Measurements from ENCODE around the gene TAT. TPM values are rescaled to one million over a fixed set of nuclear protein-coding genes. Genes with fewer than 3 reads are reported as not detected.
"Not testable (repeated sequence)": the region's sequence is repeated elsewhere in the genome, so short reads cannot be mapped to it uniquely, and the experiment has no call there.

Gene TAT
- total and polyA plus RNA-seq, 4 donors = 10.6 to 540 (median 433) TPM

DNA sequence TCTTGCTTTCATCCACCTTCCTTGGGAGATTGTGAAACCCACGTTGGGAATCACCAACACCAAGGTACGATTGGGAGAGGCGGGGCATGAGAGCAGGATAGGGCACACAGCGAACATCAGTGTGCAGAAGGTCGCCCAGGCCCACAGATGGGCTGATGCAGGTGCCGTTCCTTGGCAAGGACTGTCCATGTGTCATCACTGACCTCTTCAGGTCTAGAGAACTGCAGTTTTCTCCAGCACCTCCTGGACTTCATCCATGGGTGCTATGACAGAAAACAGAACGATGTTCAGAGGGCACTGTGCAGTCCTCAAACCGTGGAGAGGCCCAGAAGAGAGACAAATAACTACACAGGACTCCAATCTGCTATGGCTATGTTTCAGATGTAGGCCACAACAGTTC, 23.9 kb upstream of the TAT start (continued):
- TF ChIP-seq, protein P1, sequence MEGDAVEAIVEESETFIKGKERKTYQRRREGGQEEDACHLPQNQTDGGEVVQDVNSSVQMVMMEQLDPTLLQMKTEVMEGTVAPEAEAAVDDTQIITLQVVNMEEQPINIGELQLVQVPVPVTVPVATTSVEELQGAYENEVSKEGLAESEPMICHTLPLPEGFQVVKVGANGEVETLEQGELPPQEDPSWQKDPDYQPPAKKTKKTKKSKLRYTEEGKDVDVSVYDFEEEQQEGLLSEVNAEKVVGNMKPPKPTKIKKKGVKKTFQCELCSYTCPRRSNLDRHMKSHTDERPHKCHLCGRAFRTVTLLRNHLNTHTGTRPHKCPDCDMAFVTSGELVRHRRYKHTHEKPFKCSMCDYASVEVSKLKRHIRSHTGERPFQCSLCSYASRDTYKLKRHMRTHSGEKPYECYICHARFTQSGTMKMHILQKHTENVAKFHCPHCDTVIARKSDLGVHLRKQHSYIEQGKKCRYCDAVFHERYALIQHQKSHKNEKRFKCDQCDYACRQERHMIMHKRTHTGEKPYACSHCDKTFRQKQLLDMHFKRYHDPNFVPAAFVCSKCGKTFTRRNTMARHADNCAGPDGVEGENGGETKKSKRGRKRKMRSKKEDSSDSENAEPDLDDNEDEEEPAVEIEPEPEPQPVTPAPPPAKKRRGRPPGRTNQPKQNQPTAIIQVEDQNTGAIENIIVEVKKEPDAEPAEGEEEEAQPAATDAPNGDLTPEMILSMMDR (IDR thresholded peaks at IDR 0.05; ENCODE audit: low read depth, low read length, missing input control) = peak; percentile 9
- peak; percentile 92 to 93 for TF ChIP-seq RXRA (IDR thresholded peaks at IDR 0.05)
- peak in 1 of 2 donors; percentile 11 for TF ChIP-seq GABPA (IDR thresholded peaks at IDR 0.05 in 1 of 2, conservative IDR thresholded peaks at IDR 0.05 in 1 of 2)
- TF ChIP-seq, protein P2, sequence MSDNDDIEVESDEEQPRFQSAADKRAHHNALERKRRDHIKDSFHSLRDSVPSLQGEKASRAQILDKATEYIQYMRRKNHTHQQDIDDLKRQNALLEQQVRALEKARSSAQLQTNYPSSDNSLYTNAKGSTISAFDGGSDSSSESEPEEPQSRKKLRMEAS (IDR thresholded peaks at IDR 0.05) = peak; percentile 57
- TF ChIP-seq JUND (IDR thresholded peaks at IDR 0.05) = peak; percentile 47 to 77

DNA sequence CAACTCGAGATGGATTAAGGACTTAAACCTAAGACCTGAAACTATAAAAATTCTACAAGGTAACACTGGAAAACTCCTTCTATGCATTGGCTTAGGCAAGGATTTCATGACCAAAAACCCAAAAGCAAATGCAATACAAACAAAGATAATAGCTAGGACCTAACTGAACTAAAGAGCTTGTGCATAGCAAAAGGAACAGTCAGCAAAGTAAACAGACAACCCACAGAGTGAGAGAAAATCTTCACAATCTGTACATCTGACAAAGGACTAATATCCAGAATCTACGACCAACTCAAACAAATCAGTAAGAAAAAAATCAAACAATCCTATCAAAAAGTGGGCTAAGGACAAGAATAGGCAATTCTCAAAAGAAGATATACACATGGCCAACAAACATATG, 21.5 kb upstream of the TAT start:
- not testable (repeated sequence) for H3K27ac ChIP-seq (ENCODE audit: low read depth in 1 of 2, low read length in 2 of 2); H3K9ac ChIP-seq (ENCODE audit: low read depth in 1 of 2, low read length in 2 of 2); H3K4me3 ChIP-seq (ENCODE audit: low read depth in 1 of 3, low read length in 3 of 3); H3K27me3 ChIP-seq (ENCODE audit: control insufficient read depth in 4 of 4, insufficient read depth in 4 of 4, low read length in 3 of 4); H3K36me3 ChIP-seq (ENCODE audit: control insufficient read depth in 4 of 4, insufficient read depth in 3 of 4, low read depth in 1 of 4, low read length in 3 of 4); H3K9me3 ChIP-seq (ENCODE audit: control insufficient read depth in 4 of 4, low read length in 3 of 4); DNase-seq (ENCODE audit: low spot score)
- TF ChIP-seq FOXA2 (IDR thresholded peaks at IDR 0.05) = peak; percentile 23
- 72% methylated on average over 2 of the region's 2 CpGs for WGBS
- H3K4me1 ChIP-seq (ENCODE audit: control insufficient read depth in 4 of 4, insufficient read depth in 4 of 4, low read length in 3 of 4) = peaks cover 3 to 29% (median 17%) of the 10 kb centered on the region in 4 donors

GRCh38 chr16:71595340-71595826, 18.5 kb upstream of the TAT start:
- WGBS = 61% methylated on average over 6 of the region's 7 CpGs
- not testable (repeated sequence) for H3K36me3 ChIP-seq (ENCODE audit: control insufficient read depth in 4 of 4, insufficient read depth in 3 of 4, low read depth in 1 of 4, low read length in 3 of 4); H3K9ac ChIP-seq (ENCODE audit: low read depth in 1 of 2, low read length in 2 of 2); DNase-seq (ENCODE audit: low spot score); H3K27me3 ChIP-seq (ENCODE audit: control insufficient read depth in 4 of 4, insufficient read depth in 4 of 4, low read length in 3 of 4); H3K4me3 ChIP-seq (ENCODE audit: low read depth in 1 of 3, low read length in 3 of 3); H3K9me3 ChIP-seq (ENCODE audit: control insufficient read depth in 4 of 4, low read length in 3 of 4)
- Histone ChIP-seq H3K4me1 (ENCODE audit: control insufficient read depth in 4 of 4, insufficient read depth in 4 of 4, low read length in 3 of 4) (peaks cover 12 to 49% (median 36%) of the 10 kb centered on the region in 4 donors), H3K27ac (ENCODE audit: low read depth in 1 of 2, low read length in 2 of 2) (peak overlapping the region; percentile 88)
- peak; percentile 39 to 64 for TF ChIP-seq RXRA (IDR thresholded peaks at IDR 0.05)
- peak; percentile 41 to 49 for TF ChIP-seq HNF4A (conservative IDR thresholded peaks at IDR 0.05)
- peak; percentile 12 for TF ChIP-seq YY1 (IDR thresholded peaks at IDR 0.05)
- TF ChIP-seq FOXA2 (IDR thresholded peaks at IDR 0.05) = peak; percentile 90
- TF ChIP-seq, protein P3, sequence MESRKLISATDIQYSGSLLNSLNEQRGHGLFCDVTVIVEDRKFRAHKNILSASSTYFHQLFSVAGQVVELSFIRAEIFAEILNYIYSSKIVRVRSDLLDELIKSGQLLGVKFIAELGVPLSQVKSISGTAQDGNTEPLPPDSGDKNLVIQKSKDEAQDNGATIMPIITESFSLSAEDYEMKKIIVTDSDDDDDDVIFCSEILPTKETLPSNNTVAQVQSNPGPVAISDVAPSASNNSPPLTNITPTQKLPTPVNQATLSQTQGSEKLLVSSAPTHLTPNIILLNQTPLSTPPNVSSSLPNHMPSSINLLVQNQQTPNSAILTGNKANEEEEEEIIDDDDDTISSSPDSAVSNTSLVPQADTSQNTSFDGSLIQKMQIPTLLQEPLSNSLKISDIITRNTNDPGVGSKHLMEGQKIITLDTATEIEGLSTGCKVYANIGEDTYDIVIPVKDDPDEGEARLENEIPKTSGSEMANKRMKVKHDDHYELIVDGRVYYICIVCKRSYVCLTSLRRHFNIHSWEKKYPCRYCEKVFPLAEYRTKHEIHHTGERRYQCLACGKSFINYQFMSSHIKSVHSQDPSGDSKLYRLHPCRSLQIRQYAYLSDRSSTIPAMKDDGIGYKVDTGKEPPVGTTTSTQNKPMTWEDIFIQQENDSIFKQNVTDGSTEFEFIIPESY (IDR thresholded peaks at IDR 0.05) = peak; percentile 13
- peak in 1 of 2 donors; percentile 11 for TF ChIP-seq RAD21 (IDR thresholded peaks at IDR 0.05)
- TF ChIP-seq FOXA1 (IDR thresholded peaks at IDR 0.05) = peak; percentile 90
- TF ChIP-seq SP1 (IDR thresholded peaks at IDR 0.05) = peak; percentile 27

All from liver (tissue), 9 donors.